Activated T-cell treated with anti-CD3 and anti-CD28 coated beads for 48 hours (primary cell): ENCODE results near the gene SPINT3.
"Not testable (repeated sequence)": the region's sequence is repeated elsewhere in the genome, so short reads cannot be mapped to it uniquely, and the experiment has no call there.

Experiments
- DNase-seq: peaks from one replicate; pipeline ENCODE4 v3.0.0-alpha.2; 2020; ENCODE audit warnings: low read depth

Gene SPINT3

GRCh38 chr20:45502561-45502960 is 12.9 kb downstream of the SPINT3 start:
- DNase-seq, result no peak

- DNase-seq, result no peak
Observed at GRCh38 chr20:45501600-45501999, 13.8 kb downstream of the SPINT3 start.

GRCh38 chr20:45500022-45500421 is 15.4 kb downstream of the SPINT3 start:
- DNase-seq, result no peak

GRCh38 chr20:45497971-45498494 is 17.4 kb downstream of the SPINT3 start:
- DNase-seq, result no peak

DNA sequence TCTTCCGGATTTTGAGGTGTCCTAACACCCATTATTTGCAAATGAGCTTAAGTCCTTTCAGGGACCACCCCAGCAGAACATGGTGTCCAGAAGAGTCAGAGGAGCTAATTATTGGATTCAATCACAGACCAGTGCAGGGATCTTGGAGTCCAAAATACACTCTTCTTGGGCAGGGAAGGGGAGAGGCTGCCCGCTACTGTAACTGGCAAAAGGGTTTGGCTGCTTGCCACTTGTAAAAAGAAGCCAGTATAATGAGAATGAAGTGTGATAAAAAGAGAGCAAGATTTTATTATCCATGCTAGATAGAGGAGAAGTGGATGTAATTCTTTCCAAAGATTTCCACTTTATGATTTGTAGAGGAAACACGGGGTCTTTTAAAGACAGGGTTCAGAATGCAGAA is 19.3 kb downstream of the SPINT3 start:
- no peak for DNase-seq

DNA sequence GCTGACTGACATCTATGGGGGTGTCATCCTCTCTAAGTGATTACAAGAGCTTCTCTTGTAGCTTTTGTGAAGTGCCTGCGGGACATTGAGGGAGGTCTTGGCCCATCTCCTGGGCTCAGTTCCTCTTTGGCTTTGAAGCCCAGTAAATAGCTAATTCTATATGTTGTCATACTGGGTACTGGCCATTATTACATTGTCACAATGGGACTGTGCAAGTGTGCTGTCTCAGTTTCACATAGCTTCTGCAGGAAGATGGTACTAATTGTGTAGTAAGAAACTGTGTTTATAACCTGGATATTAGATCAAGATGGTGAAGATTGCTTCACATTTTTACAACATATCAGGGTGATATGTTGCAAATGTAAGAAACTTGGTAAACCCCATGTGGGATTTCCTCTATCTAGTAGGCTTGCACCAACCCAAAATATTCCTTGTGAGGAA is 19.9 kb downstream of the SPINT3 start:
- DNase-seq, result no peak

GRCh38 chr20:45489083-45489531 is 26.3 kb downstream of the SPINT3 start:
- DNase-seq, result no peak

DNA sequence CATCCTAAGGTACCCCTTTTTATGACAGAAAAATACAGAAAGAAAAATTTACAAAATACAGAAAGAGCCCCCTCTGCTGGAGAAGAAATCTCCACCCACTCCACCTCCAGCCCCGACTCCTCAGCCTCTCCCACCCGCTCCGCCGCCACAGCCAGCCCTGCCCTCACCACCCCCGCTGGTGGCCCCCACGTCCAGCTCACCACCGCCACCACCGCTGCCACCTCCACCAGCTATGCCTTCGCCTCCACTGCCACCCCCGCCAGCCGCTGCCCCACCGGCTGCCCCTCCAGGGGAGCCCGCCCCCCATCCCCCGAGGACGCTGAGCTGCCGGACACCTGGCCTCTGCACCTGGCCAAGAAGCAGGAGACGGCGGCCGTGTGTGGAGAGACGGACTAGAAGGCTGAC is 28.2 kb downstream of the SPINT3 start:
- DNase-seq, result no peak

- DNase-seq, result no peak
Observed at GRCh38 chr20:45485388-45485787, 30.0 kb downstream of the SPINT3 start.

DNA sequence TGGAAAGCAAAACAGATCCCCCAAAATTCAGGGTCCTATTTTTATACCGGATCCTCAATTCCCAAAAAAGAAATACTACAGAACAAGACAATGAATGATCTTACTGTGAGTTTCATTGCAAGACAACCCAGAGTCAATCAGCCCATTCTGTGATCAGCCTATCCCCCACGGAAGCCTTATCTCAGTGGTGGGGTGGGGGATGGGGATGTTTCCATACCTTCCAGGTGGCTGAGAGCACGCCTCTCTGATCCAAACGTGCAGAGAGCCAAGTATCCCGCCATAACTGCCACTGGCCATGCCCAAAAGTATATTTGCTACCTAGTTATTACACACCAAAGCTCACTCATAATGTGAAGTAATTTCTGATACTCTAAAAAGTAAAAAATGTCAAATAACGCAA is 30.7 kb downstream of the SPINT3 start:
- no peak for DNase-seq

DNA sequence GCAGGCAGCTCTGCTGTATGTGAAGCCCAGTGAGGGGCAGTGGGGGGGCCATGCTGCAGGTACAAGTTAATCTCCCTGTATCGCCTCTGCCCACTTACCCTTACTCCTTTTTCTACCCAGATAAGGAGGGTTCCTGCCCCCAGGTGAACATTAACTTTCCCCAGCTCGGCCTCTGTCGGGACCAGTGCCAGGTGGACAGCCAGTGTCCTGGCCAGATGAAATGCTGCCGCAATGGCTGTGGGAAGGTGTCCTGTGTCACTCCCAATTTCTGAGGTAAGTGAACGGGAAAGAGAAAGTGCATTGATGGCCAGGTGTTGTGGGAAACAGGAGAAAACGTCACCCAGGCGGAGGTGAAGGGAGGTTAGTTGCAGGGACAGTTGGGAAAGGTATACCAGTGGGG is 35.6 kb downstream of the SPINT3 start:
- no peak for DNase-seq

DNA sequence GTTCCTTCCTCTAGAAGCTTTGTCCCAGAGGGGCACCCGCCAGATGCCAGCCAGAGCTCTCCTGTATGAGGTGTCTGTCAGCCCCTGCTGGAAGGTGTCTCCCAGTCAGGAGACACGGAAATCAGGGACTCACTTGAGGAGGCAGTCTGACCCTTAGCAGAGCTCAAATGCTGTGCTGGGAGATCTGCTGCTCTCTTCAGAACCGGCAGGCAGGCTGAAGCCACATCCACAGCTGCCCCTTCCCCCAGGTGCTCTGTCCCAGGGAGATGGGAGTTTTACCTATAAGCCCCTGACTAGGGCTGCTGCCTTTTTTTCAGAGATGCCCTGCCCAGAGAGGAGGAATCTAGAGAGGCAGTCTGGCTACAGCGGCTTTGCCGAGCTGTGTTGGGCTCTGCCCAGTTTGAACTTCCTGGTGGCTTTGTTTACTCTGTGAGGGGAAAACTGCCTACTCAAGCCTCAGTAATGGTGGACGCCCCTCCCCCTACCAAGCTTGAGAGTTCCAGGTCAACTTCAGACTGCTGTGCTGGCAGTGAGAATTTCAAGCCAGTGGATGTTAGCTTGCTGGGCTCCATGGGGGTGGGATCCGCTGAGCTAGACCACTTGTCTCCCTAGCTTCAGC is 37.8 kb downstream of the SPINT3 start:
- DNase-seq, result not testable (repeated sequence)

- not testable (repeated sequence) for DNase-seq
Observed at GRCh38 chr20:45472286-45472685, 43.1 kb downstream of the SPINT3 start.

GRCh38 chr20:45470937-45471336 is 44.5 kb downstream of the SPINT3 start:
- no peak for DNase-seq

DNA sequence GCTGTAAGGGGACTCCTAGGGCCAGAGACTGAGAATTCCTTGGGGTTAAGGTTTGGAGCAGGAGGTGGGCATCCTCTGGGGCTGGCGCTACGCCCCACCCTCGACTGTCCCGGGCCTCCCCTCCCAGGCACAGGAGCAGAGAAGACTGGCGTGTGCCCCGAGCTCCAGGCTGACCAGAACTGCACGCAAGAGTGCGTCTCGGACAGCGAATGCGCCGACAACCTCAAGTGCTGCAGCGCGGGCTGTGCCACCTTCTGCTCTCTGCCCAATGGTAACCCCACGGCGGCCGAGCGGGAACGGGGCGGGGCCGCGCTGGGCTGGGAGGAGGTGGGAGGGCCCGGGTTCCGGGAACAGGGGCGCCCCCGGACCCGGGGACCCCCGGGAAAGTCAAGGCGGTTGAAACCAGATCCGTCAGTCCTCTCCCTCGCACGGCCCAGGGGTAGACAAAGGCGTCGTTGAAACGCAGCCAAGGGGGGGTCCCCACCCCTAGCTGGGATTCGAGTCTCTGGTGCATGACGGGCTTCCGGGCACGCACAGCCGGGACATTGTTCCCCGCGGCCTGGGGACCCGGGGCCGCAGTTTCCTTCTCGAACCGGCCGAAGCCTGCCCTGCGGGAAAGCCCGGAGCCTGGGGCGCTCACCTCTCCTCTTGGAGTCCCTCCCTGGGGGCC is 45.0 kb downstream of the SPINT3 start:
- peak; percentile 35 for DNase-seq

- no peak for DNase-seq
Observed at GRCh38 chr20:45469336-45470261, 45.8 kb downstream of the SPINT3 start, which contains the start of gene WFDC2. Gene WFDC2, plus strand, starts transcription at chr20:45469753. Its CDS starts 29 bp downstream, at chr20:45469782.

- DNase-seq, result no peak
Observed at GRCh38 chr20:45467861-45468260, 47.6 kb downstream of the SPINT3 start.

DNA sequence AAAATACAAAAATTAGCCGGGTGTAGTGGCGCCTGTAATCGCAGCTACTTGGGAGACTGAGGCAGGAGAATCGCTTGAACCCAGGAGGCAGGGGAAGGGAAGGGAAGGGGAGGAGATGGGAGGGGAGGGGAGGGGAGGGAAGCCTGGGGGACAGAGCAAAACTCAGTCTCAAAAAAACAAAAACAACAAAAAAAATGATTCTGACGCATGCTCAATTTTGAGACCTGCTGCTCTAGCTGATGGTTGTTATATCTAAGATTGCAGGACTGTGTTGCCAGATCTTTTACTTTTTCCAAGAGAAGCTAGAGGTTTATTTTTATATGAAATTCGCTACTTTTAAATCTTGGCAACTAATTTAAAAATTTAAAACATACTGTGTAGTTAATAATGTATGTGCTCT is 48.2 kb downstream of the SPINT3 start:
- DNase-seq, result no peak

DNA sequence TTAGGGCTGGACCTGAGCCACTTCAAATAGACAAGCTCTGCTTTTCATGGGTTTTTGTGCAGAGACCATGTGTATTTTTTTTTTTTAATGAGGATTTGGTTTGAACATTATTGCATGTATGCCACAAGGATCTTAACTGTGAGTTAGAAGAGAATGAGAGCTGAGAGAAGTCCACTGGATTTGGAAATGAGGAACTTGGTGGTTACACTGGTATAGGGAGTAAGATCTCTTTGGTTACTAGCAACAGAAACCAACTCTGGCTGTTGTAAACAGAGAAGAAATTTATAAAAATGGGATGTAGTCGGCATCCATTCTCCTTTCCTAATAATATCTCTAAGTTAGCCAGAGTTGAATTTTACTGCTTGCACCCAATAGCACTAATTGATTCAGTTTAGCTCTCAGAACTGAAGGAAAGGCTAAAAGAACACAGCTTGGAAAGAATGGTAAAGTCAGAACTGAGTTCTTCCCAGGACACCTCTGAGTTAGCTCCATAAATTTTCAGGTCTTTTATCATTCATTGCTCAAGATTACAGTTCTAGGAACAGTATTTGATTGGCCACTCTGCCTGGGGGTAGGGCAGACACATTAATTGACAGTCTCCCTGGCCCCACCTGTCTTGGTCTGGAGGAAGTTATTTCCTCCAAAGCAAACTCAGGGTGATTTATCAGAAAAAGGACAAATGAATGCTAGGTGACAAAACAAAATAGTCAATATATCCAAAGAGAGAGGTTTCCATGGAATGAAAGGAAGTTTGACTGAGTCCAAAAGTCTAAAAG is 49.7 kb downstream of the SPINT3 start:
- no peak for DNase-seq

DNA sequence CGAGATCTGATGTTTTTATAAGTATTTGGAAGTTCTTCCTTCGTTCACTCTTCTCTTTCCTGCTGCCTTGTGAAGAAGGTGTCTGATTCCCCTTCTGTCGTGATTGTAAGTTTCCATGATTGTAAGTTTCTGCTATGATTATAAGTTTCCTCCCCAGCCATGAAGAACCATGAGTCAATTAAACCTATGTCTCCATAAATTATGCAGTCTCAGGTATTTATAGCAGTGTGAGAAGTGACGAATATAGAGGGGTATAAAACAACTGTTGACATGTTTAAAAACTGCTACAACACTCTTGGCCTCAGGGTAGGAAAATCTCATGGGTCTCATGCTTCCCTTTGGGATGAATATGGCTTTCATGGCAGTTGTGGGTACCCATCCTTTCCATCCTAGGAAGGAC is 51.7 kb downstream of the SPINT3 start:
- DNase-seq, result no peak

DNA sequence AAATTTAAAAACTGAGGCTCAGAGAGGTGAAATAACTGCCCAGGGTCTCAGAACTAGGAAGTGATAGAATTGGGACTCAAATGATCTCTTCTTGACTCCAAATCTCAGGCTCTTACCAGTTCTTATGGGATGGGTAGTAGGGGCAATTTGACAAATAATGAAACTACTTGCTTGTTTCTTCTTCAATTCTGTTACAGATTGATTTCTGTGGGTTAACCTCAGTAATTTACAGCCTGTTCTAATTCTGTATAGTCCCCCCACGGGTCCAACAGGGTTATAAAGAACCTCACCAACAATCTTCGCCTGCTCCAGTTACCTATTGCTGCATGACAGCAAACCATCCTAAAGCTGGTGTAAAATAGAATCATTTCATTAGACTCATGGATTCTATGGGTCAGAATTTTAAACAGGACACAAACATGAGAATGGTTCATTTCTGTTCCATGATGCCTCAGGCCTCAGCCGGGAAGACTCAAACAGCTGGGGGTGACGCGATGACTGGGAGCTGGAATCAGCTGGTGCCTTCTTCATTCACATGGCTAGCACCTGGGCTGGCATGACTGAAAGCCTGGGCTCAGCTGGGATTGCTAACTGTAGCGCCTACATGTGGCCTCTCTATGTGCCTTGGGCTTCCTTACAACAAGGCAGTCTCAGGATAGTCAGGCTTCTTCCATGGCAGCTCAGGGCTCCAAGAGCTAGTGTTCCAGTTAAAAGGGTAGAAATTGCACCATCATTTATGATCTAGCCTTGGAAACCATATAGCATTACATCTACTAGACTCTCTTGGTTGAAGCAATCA is 52.5 kb downstream of the SPINT3 start:
- no peak for DNase-seq
